Testis (tissue), 2 donors: Measurements from ENCODE around the gene POLN.

ENCODE experiments used
- CTCF ChIP-seq, 3 experiments: fragments of 450-650 bp in 2 of 3; fragments of 200-600 bp in 1 of 3; sonication (generic) in 1 of 3; IDR thresholded peaks; one replicate each; pipeline ENCODE4 v1.5.1; 2016 to 2019; ENCODE audit warnings: antibody characterized with exemption in 3 of 3, mild to moderate bottlenecking in 2 of 3, moderate library complexity in 1 of 3
- POLR2A ChIP-seq: fragments of 450-650 bp; IDR thresholded peaks from one replicate; pipeline ENCODE4 v1.6.1; 2017; ENCODE audit warnings: antibody characterized with exemption, mild to moderate bottlenecking, moderate library complexity

GRCh38 chr4:2061186-2062131 is 180.5 kb downstream of the POLN start:
- TF ChIP-seq CTCF (IDR thresholded peaks at IDR 0.05) (no peak), POLR2A (no peak)
